AG04450 (cell line): ENCODE data around the gene RPTOR. TPM values are rescaled to one million over a fixed set of nuclear protein-coding genes. Genes with fewer than 3 reads are reported as not detected.

Source experiments
- CTCF ChIA-PET: fragments of 300-600, 350-600 bp; formaldehyde crosslinking; extraction: SDS; loops from one replicate; lab custom pipeline; 2022; ENCODE audit warnings: antibody characterized with exemption, inconsistent platforms; lab: Charles Lee
- POLR2A ChIA-PET: fragments of 350-600 bp; formaldehyde crosslinking; extraction: SDS; loops from one replicate; lab custom pipeline; 2021; ENCODE audit warnings: antibody characterized with exemption, inconsistent platforms; lab: Yijun Ruan, JAX
- DNase-seq: peaks from one replicate; pipeline ENCODE4 v3.0.0-alpha.2; 2011; ENCODE audit warnings: low read depth, low spot score
- H3K27ac ChIP-seq: one replicate; pipeline ENCODE4 v1.5.1; 2012; ENCODE audit warnings: low read depth, low read length, control low read depth
- H3K27me3 ChIP-seq: one replicate; pipeline ENCODE4 v1.6.0; 2012; ENCODE audit warnings: low read length; ENCODE audit not compliant: control insufficient read depth, insufficient read depth
- H3K4me3 ChIP-seq: 2 replicates; pipeline ENCODE4 v1.5.1; 2011; ENCODE audit warnings: mild to moderate bottlenecking, low read depth, low read length, control low read depth
- H3K9me3 ChIP-seq: 2 replicates; pipeline ENCODE4 v1.5.1; 2012; ENCODE audit warnings: low read length; ENCODE audit not compliant: control insufficient read depth, insufficient read depth
- CTCF ChIP-seq: IDR thresholded peaks from 2 replicates; pipeline ENCODE4 v1.5.1; 2011; ENCODE audit warnings: low read depth, low read length, control low read depth, inconsistent platforms
- polyA plus RNA-seq: library from polyadenylated mRNA; depleted of rRNA; stranded (reverse); fragments of >200 nt; gene quantifications from 2 replicates; pipeline ENCODE4 v1.2.3, GENCODE V29; 2011

The RPTOR gene
- polyA plus RNA-seq, 1 experiment: 6.2 TPM

DNA sequence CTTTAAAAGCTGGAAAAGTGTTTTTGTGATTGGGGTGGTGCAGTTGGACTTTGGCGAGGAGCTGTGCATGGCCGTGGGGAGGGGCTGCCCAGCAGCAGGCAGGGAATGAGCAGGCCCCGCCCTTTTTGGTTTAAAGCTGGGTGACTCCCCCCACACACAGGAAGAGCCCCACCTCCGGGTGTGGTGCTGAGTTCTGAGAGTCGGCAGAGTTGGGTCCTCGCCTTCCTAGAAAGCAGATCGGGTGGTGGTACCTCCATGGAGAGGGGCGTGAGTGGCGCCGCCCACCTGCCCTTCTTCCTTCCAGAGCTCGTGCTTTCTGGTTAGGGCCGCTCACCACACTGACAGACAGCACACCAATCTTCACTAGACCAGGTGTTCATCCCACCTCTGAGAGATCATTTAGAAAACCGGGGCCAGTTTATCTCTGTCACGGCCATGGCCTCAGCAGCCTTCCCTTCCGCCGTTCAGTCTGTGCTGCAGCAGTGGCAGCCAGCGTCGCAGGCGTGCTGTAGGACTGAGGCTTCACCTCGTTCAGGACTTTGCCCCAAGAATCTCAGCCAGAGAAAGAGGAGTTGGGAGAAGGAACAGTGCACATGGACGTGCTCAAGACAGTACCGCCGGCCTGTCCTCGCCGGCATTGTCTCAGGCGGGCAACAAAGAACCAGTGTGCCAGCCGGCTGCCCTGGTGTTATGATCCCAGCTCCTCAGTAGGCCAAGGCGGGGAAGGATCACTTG lies 303.0 kb downstream of the RPTOR start:
- no peak for TF ChIP-seq CTCF
- ChIA-PET CTCF (no interaction called here), POLR2A (no interaction called here)
- DNase-seq: no peak
- no peaks in the 10 kb centered on the region for H3K27me3 ChIP-seq
- H3K27ac ChIP-seq: no peak overlapping the region
- H3K9me3 ChIP-seq: peaks cover 7% of the 10 kb centered on the region; the same call in 1 of the 2 replicates
- no peak overlapping the region for H3K4me3 ChIP-seq

DNA sequence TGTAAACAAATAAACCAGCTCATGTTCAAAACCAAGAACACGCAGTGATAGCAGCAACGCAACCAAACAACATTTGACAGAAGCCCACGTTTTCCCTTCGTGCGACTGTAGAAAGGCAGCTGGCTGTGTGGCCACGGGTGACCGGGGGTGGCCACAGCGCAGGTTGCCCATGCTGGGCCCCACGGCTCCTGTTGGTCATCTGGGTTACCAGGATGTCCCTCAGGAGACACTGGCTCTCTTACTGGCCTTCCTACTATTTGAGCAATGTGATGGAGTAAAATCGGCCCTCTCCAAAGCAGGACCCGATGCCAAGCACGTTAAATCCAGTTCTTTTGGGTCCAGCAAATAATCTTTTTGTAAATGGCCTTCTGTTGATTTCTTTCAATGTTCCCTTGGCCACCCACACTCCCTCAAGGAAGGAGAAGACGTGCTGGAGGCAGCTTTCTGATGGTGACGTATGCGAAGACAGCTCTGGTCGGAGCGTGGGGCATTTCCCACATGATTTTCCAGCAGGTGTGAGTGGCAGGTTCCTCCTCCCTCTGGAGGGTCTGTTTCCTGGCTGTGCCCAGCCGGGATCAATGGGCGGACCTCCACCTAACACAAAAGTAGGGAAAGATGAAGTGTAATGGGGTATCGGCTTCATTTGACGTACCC lies 303.9 kb downstream of the RPTOR start:
- Histone ChIP-seq H3K27me3 (no peaks in the 10 kb centered on the region), H3K9me3 (peaks cover 7% of the 10 kb centered on the region; the same call in 1 of the 2 replicates), H3K4me3 (no peak overlapping the region), H3K27ac (no peak overlapping the region)
- CTCF ChIA-PET: no interaction called here
- no peak for DNase-seq
- POLR2A ChIA-PET: no interaction called here
- no peak for TF ChIP-seq CTCF

- Histone ChIP-seq H3K4me3 (no peak overlapping the region), H3K9me3 (peaks cover 7% of the 10 kb centered on the region; the same call in 1 of the 2 replicates), H3K27ac (no peak overlapping the region), H3K27me3 (no peaks in the 10 kb centered on the region)
- CTCF ChIA-PET: no interaction called here
- no peak for TF ChIP-seq CTCF
- DNase-seq: no peak
- POLR2A ChIA-PET: no interaction called here
Observed at GRCh38 chr17:80849119-80849518, 304.5 kb downstream of the RPTOR start.

DNA sequence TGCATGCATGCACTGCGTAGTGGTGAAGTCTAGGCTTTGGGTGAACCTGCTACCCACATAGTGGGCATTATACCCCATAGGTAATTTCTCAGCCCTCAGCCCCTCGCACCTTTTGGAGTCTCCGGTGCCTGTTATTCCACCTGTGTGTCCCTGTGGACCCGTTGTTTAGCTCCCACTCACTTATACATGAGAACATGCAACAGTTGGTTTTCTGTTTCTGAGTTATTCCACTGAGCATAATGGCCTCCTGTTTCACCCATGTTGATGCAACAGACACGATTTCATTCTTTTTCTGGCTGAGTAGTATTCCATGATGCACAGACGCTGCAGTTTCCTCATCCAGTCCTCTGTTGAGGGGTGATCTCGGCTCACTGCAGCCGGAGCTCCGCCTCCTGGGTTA lies 305.5 kb downstream of the RPTOR start:
- no peak for TF ChIP-seq CTCF
- CTCF ChIA-PET: no interaction called here
- no peak for DNase-seq
- Histone ChIP-seq H3K27ac (no peak overlapping the region), H3K4me3 (no peak overlapping the region), H3K27me3 (no peaks in the 10 kb centered on the region), H3K9me3 (peaks cover 7% of the 10 kb centered on the region; the same call in 1 of the 2 replicates)
- POLR2A ChIA-PET: no interaction called here

- no peaks in the 10 kb centered on the region for H3K27me3 ChIP-seq
- H3K4me3 ChIP-seq: no peak overlapping the region
- no peak for DNase-seq
- no peak overlapping the region for H3K27ac ChIP-seq
- CTCF ChIA-PET: interaction anchor here (1.2 kb wide), 1 partner anchor 278 kb away, joined by 3 read pairs; no protein-coding TSS in a partner anchor
- TF ChIP-seq CTCF: no peak
- POLR2A ChIA-PET: no interaction called here
- H3K9me3 ChIP-seq: peaks cover 7% of the 10 kb centered on the region; the same call in 1 of the 2 replicates
Observed at GRCh38 chr17:80850817-80851216, 306.2 kb downstream of the RPTOR start.
